ENCODE data around the gene RPLP1.

The RPLP1 gene

GRCh38 chr15:69433831-69434230 lies 18.8 kb upstream of the RPLP1 start:
- Histone ChIP-seq H3K4me1 (ENCODE audit: control insufficient read depth, insufficient read depth, low read length) (no peaks in the 10 kb centered on the region), H3K36me3 (ENCODE audit: control insufficient read depth in 2 of 2, insufficient read depth in 1 of 2, low read length in 2 of 2) (peaks cover 83 to 97% of the 10 kb centered on the region in 2 experiments), H3K27ac (ENCODE audit: extremely low read depth, low read depth, low read length) (no peak overlapping the region), H3K4me3 (ENCODE audit: low read depth, low read length) (no peak overlapping the region), H3K9me3 (ENCODE audit: control insufficient read depth, insufficient read depth, low read depth, low read length) (no peaks in the 10 kb centered on the region)
- ChIA-PET POLR2A (interaction anchor here (1.2 to 1.7 kb wide), 3 partner anchors 12 to 20 kb away, joined by 3 to 6 read pairs (median 6); partner anchors contain the start of genes KIF23 and RPLP1), CTCF (no interaction called here)
- TF ChIP-seq ZFHX2 (tag by site-specific recombination; conservative IDR thresholded peaks at IDR 0.05) (no peak), SCRT1 (tag by site-specific recombination; IDR thresholded peaks at IDR 0.05; ENCODE audit: borderline replicate concordance) (no peak), ZNF18 (tag by site-specific recombination; IDR thresholded peaks at IDR 0.05) (no peak), ZNF473 (tag by site-specific recombination; IDR thresholded peaks at IDR 0.05) (no peak), ZNF654 (tag by site-specific recombination; IDR thresholded peaks at IDR 0.05; ENCODE audit: low read depth) (no peak), GLI4 (tag by site-specific recombination; IDR thresholded peaks at IDR 0.05) (no peak)

GRCh38 chr15:69434238-69434637 lies 18.4 kb upstream of the RPLP1 start:
- Histone ChIP-seq H3K4me1 (ENCODE audit: control insufficient read depth, insufficient read depth, low read length) (no peaks in the 10 kb centered on the region), H3K36me3 (ENCODE audit: control insufficient read depth in 2 of 2, insufficient read depth in 1 of 2, low read length in 2 of 2) (peaks cover 82 to 97% of the 10 kb centered on the region in 2 experiments), H3K27ac (ENCODE audit: extremely low read depth, low read depth, low read length) (no peak overlapping the region), H3K4me3 (ENCODE audit: low read depth, low read length) (no peak overlapping the region), H3K9me3 (ENCODE audit: control insufficient read depth, insufficient read depth, low read depth, low read length) (no peaks in the 10 kb centered on the region)
- CTCF ChIA-PET, result no interaction called here
- POLR2A ChIA-PET, result interaction anchor here (0.8 to 1.7 kb wide), 2 partner anchors 12 to 20 kb away, joined by 3 read pairs; partner anchors contain the start of gene KIF23
- TF ChIP-seq ZNF23 (tag by site-specific recombination; IDR thresholded peaks at IDR 0.05; ENCODE audit: borderline replicate concordance) (no peak), ATF2 (tag by site-specific recombination; IDR thresholded peaks at IDR 0.05; ENCODE audit: low read depth) (no peak), ZNF571 (tag by site-specific recombination; IDR thresholded peaks at IDR 0.05) (no peak), ZNF10 (tag by site-specific recombination; IDR thresholded peaks at IDR 0.05) (no peak), SETDB1 (IDR thresholded peaks at IDR 0.05; ENCODE audit: insufficient read length, low read length) (no peak), ZNF2 (tag by site-specific recombination; IDR thresholded peaks at IDR 0.05) (no peak), ZNF37A (tag by site-specific recombination; IDR thresholded peaks at IDR 0.05) (no peak), SALL2 (tag by site-specific recombination; IDR thresholded peaks at IDR 0.05; ENCODE audit: borderline replicate concordance) (no peak), ZNF707 (tag by site-specific recombination; IDR thresholded peaks at IDR 0.05) (no peak), TRIM28 (IDR thresholded peaks at IDR 0.05; ENCODE audit: borderline replicate concordance, low read length) (no peak), RBAK (tag by site-specific recombination; IDR thresholded peaks at IDR 0.05) (no peak), ZNF202 (tag by site-specific recombination; IDR thresholded peaks at IDR 0.05; ENCODE audit: borderline replicate concordance) (no peak), ZNF830 (tag by site-specific recombination; IDR thresholded peaks at IDR 0.05; ENCODE audit: low read depth) (no peak), ZEB2 (tag by site-specific recombination; IDR thresholded peaks at IDR 0.05) (no peak), ZBTB7A (tag by site-specific recombination; IDR thresholded peaks at IDR 0.05; ENCODE audit: low read depth) (no peak)

- H3K36me3 ChIP-seq (ENCODE audit: control insufficient read depth in 2 of 2, insufficient read depth in 1 of 2, low read length in 2 of 2), result peaks cover 82 to 97% of the 10 kb centered on the region in 2 experiments
- H3K9me3 ChIP-seq (ENCODE audit: control insufficient read depth, insufficient read depth, low read depth, low read length), result no peaks in the 10 kb centered on the region
- H3K27ac ChIP-seq (ENCODE audit: extremely low read depth, low read depth, low read length), result no peak overlapping the region
- no peak overlapping the region for H3K4me3 ChIP-seq (ENCODE audit: low read depth, low read length)
- ChIA-PET CTCF (no interaction called here), POLR2A (interaction anchor here (0.8 to 1.7 kb wide), 2 partner anchors 12 to 21 kb away, joined by 3 read pairs; partner anchors contain the start of gene KIF23)
- H3K4me1 ChIP-seq (ENCODE audit: control insufficient read depth, insufficient read depth, low read length), result no peaks in the 10 kb centered on the region
- TF ChIP-seq PRDM1 (tag by site-specific recombination; IDR thresholded peaks at IDR 0.05) (no peak), HIC1 (tag by site-specific recombination; IDR thresholded peaks at IDR 0.05) (no peak), ZNF311 (tag by site-specific recombination; IDR thresholded peaks at IDR 0.05; ENCODE audit: borderline replicate concordance) (no peak), OVOL3 (tag by site-specific recombination; IDR thresholded peaks at IDR 0.05) (no peak), ZNF266 (tag by site-specific recombination; IDR thresholded peaks at IDR 0.05; ENCODE audit: low read depth) (no peak), HOXD13 (CRISPR knock-in tag; IDR thresholded peaks at IDR 0.05; ENCODE audit: borderline replicate concordance) (no peak), ZNF335 (tag by site-specific recombination; conservative IDR thresholded peaks at IDR 0.05) (no peak)
These were observed 17.9 kb upstream of the RPLP1 start for GRCh38 chr15:69434679-69435078.

Data from HEK293 (cell line).